Dermis blood vessel endothelial cell (primary cell): ENCODE results near the gene PAX5. TPM values are rescaled to one million over a fixed set of nuclear protein-coding genes. Genes with fewer than 3 reads are reported as not detected.
A peak's percentile ranks its signal among the peaks of the same experiment; 100 is the strongest.

Experiments used
- DNase-seq: peaks from one replicate; pipeline ENCODE4 v3.0.0; 2010
- total RNA-seq: library from RNA; depleted of rRNA; stranded (reverse); fragments of >200 nt; gene quantifications from 2 replicates; pipeline ENCODE4 v1.2.3, GENCODE V29; 2014

The PAX5 gene
- total RNA-seq, 1 donor from 2014 or later: not detected

DNA sequence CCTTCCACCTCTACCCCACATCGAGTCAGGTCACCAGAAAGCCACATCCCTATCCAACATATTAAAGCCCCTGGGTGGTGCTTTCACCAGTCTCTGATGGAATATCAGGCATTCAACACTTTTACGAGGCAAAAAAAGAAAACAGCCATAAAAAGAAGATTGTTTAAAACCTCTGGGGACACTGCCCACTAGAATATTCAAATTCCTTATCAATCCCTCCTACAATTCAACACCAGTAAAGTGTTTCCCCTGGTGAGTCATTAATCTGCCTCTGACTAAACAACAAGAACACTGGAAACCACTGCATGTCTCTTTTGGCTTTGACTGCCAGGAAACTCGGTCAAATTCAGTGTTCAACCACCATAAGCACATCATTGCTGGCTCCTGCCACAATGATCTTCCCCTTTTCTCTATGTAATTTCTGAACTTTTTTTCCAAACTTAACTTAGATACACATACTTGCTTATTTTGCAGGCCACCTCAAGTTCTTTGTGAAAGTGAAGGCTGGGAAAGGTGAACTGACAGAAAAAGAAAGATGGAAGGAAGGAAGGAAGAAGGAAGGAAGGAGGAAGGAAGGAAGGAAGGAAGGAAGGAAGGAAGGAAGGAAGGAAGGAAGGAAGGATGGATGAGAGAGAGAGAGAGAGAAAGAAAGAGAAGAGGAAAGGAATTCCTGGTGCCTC is 105.3 kb downstream of the PAX5 start:
- peak; percentile 51 for DNase-seq

DNA sequence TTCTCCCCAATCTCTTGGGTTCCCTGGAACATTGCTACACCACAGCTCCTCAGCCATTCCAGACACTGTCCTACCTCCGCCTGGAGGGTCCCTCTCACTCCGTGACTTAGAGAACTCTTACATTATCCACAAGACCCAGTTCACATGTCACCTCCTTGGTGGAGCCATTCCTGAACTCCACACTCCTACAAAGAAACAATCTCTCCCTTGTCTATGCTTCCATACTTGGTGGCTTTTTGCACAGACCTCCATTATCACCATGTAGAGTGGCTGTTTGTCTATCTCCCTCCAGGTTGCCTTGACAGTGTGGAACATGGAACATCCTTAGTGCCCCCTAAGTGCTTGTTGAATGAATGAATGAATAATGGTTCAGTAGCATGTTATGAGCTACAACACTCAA is 105.9 kb downstream of the PAX5 start:
- DNase-seq: no peak

DNA sequence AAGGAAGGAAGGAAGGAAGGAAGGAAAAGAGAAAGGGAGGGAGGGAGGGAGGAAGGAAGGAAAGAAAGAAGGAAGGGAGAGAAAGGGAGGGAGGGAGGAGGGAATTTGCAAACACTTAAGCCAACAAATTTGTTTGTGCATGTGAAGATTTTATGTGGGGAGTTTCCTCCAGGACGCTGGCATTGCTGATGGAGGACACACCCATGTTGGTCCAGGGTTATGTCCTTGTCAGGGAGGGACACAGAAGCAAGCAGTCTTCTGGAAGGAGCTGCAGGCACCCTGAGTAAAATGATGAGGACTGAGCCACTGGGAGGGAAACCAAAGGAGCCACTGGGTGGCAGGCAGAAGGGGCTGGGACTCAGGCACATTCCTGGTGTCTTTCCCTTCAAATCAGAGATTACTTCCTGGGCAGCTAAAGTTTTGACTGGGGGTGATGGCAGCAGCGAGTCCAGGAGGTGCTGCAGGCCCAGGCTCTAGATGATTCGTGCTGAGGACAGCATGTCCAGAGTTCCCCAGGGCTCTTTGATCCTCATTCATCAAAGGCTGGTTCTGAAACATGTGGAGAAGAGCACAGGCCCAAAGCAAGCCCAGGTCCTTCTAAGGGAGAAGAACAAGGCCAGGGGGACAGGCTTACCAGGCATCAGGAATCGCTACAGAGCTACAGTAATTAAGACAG is 109.2 kb downstream of the PAX5 start:
- DNase-seq: no peak

- DNase-seq: peak; percentile 72
These were observed 110.0 kb downstream of the PAX5 start for GRCh38 chr9:36924071-36924470.

DNA sequence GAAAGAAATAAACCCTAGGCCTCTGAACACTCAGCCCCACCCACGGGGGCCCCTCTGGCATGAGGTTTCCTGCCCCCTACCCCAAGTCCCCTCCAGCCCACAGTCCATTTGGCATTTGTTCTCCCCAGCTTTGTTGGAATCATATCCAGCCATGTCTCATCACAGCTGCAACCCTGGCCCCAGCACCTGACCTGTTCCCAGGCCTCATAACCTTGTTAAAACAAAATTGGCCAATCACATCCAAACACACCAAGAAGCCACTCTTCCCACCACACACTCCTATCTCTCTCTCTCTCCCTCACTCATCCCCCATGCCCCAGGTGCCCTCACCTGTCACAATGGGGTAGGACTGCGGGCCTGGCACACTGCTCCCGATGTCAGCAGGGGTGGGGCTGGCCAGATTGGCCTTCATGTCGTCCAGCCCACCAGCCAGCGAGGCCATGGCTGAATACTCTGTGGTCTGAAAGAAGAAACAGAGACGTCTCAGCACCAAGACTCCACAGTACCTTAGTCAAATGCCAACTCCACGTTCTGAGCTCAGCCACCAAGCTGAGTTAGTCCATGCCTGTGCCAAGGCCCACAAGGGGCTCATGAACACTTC is 110.9 kb downstream of the PAX5 start:
- DNase-seq: no peak

- no peak for DNase-seq
These were observed 111.5 kb downstream of the PAX5 start for GRCh38 chr9:36922548-36922947.

DNA sequence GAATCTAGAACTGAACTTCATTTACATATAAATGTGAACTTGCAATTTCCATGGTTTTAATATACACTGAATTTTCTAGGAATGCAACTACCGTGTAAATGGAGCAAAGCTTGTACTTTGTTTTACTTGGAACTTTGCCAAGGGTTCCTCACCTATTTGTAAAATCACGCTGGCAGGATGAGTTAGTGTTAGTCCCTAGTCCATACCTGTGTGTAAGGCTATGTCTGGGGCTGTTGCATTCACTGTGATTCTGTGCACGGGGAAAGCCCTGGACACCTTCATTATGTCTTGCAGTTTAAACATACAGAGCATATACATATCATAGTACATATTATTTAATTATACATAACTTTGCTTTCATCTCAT is 119.9 kb downstream of the PAX5 start:
- DNase-seq: no peak

GRCh38 chr9:36913393-36914211 is 120.5 kb downstream of the PAX5 start:
- DNase-seq: no peak

- no peak for DNase-seq
These were observed 121.4 kb downstream of the PAX5 start for GRCh38 chr9:36912620-36913019.

GRCh38 chr9:36911601-36912412 is 122.3 kb downstream of the PAX5 start:
- DNase-seq: no peak

GRCh38 chr9:36911037-36911436 is 123.0 kb downstream of the PAX5 start:
- no peak for DNase-seq

DNA sequence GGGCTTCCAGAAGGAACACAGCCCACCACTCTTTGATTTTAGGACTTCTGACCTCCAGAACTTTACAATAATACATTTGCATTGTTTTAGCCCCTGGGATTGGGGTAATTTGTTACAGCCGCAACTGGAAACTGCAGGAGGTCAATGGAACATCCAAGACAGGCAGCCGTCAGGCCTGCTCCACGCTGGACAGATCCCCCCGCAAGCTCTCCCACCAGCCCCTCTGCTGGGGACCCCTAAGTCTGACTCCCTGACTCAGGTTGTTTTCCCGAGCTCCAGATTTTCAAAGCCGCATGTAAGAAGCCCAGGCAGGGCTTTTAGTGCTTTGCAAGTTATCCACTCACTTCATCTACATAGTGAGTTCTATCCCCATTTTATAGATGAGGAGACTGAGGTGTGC is 127.6 kb downstream of the PAX5 start:
- DNase-seq: no peak

GRCh38 chr9:36905101-36906066 is 128.7 kb downstream of the PAX5 start:
- DNase-seq: no peak

DNA sequence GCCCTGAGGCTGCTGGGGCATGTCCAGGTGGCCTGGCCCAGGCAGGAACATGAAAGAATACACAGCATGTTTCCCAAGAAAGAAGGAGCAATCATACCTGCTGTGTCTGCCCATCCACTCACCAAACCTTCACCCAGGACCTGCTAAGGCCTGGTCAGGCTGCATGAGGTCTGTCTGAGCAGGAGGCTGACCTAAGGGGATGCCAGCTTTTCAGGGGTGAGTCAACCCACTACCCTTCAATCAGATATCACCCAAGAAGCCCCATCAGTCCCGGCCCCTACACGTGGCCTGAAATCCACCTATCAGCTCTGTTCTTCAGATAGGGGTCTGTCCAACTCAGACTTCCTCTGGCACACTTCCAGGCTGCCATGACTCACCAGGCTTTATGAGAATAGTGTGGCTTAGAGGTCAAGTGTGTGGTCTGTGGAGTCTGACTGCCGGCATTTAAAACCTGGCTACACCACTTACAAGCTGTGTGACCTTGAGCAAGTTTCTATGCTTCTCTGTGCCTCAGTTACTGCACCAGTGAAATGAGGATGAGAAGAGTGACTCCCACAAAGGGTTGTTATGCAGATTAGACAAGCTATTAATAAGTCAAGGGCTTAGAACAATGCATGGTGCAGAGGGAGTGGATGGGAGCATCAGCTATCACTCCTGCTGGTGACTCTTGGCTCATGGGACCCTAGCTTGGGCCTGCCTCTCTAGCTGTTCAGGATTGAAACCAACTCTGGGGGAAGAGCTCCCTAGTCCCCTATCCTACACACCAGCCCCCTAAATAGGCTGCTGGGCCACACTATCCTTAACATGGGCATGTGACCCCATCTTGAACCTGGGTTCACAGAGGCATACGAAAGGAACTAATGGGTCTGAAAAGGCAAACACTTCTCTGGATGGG is 130.3 kb downstream of the PAX5 start:
- peak; percentile 88 for DNase-seq

- DNase-seq: no peak
These were observed 131.1 kb downstream of the PAX5 start for GRCh38 chr9:36902861-36903524.

DNA sequence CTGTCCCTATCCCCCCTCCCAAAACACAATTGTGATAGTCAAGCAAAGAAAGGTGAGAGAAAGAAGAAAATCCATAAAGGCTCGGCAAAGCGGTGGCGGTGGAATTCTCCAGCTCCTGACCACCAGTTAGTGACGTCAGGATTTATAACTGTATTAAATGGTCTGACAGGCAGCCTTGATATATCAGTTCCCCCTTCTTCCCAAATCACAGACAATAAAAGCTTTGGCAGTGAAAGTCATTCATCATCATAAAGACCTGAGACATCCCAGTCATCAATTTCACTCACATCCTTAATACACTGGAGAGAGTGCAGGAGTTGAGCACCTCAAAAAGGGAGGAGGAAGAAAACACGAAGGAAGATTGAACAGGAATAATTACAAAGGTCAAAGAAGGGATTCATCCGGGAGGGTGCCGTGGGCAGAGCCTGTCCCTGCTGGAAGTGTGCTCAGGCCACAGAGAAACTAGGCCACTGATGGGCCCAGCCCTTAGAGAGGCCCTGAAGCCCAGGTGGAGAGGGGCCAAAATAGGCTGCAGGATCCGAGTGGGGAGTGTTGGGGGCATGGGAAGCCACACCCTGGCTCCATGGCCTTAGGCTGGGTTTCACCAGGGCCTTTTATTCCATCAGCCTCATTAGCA is 131.9 kb downstream of the PAX5 start:
- no peak for DNase-seq

GRCh38 chr9:36901528-36901927 is 132.5 kb downstream of the PAX5 start:
- DNase-seq: no peak

GRCh38 chr9:36900856-36901220 is 133.2 kb downstream of the PAX5 start:
- DNase-seq: no peak
